ENCODE measurements around the gene ERMP1. TPM values are rescaled to one million over a fixed set of nuclear protein-coding genes. Genes with fewer than 3 reads are reported as not detected.

ERMP1 gene
- polyA plus RNA-seq, 1 of the 3 experiments (the other 2 are of a cell fraction): 5.9 TPM

GRCh38 chr9:5825895-5826622 lies 6.9 kb downstream of the ERMP1 start:
- Histone ChIP-seq H3K36me3 (replicated peaks in 1 of 2; ENCODE audit: control insufficient read depth in 1 of 2, insufficient read depth in 2 of 2, low read length in 1 of 2) (peaks cover 3 to 7% of the 10 kb centered on the region in 2 experiments), H2AFZ (ENCODE audit: low read depth) (no peak overlapping the region), H3K4me3 (ENCODE audit: low read depth in 2 of 2, low read length in 1 of 2) (no peak overlapping the region), H3K9me3 (no peaks in the 10 kb centered on the region), H3F3A (replicated peaks; ENCODE audit: insufficient read depth) (no peaks in the 10 kb centered on the region), H3K27ac (ENCODE audit: low read depth in 2 of 2, low read length in 1 of 2) (no peak overlapping the region), H3K79me2 (ENCODE audit: insufficient read depth) (no peaks in the 10 kb centered on the region), H3K9me2 (no peaks in the 10 kb centered on the region), H4K20me1 (ENCODE audit: insufficient read depth) (no peaks in the 10 kb centered on the region), H3K27me3 (ENCODE audit: insufficient read depth) (no peaks in the 10 kb centered on the region), H3K4me1 (ENCODE audit: control insufficient read depth in 1 of 2, insufficient read depth in 2 of 2, low read depth in 1 of 2, low read length in 1 of 2) (no peaks in the 10 kb centered on the region), H3K4me2 (no peak overlapping the region), H3K9ac (no peak overlapping the region)
- ChIA-PET POLR2A (no interaction called here), CTCF (interaction anchor here (1.0 to 1.2 kb wide), 2 partner anchors 25 to 27 kb away, joined by 3 read pairs; no protein-coding TSS in a partner anchor)
- 91% methylated on average over 2 of the region's 2 CpGs for WGBS (ENCODE audit: low lambda C conversion rate)
- no peak for DNase-seq
- no peak for TF ChIP-seq YY1 (IDR thresholded peaks at IDR 0.05; ENCODE audit: low read depth)
- TF ChIP-seq EP300 (IDR thresholded peaks at IDR 0.05; ENCODE audit: borderline replicate concordance in 1 of 2, low read depth in 1 of 2, low read length in 1 of 2): no peak
- no peak for TF ChIP-seq RCOR1 (IDR thresholded peaks at IDR 0.05; ENCODE audit: low read length)
- TF ChIP-seq MAX (IDR thresholded peaks at IDR 0.05; ENCODE audit: low read depth): no peak
- TF ChIP-seq SMC3 (IDR thresholded peaks at IDR 0.05; ENCODE audit: low read depth, low read length): no peak
- TF ChIP-seq GABPA (IDR thresholded peaks at IDR 0.05; ENCODE audit: low read depth): no peak
- no peak for TF ChIP-seq NRF1 (IDR thresholded peaks at IDR 0.05; ENCODE audit: low read depth, low read length)
- no peak for TF ChIP-seq FOXJ3 (CRISPR knock-in tag; IDR thresholded peaks at IDR 0.05)
- no peak for TF ChIP-seq SIN3A (IDR thresholded peaks at IDR 0.05; ENCODE audit: borderline replicate concordance, low read depth, low read length)
- TF ChIP-seq RXRA (IDR thresholded peaks at IDR 0.05; ENCODE audit: borderline replicate concordance, low read depth): no peak
- TF ChIP-seq TEAD4 (IDR thresholded peaks at IDR 0.05; ENCODE audit: borderline replicate concordance, insufficient read depth): no peak

- no peak for DNase-seq
- CTCF ChIA-PET: interaction anchor here (0.6 kb wide), 1 partner anchor 24 kb away, joined by 4 read pairs; no protein-coding TSS in a partner anchor
- no peaks in the 10 kb centered on the region for H3K27me3 ChIP-seq (ENCODE audit: insufficient read depth)
- H3K36me3 ChIP-seq (replicated peaks in 1 of 2; ENCODE audit: control insufficient read depth in 1 of 2, insufficient read depth in 2 of 2, low read length in 1 of 2): peaks cover 3 to 7% of the 10 kb centered on the region in 2 experiments
- no peak for TF ChIP-seq PBX3 (IDR thresholded peaks at IDR 0.05)
- TF ChIP-seq YY1 (IDR thresholded peaks at IDR 0.05; ENCODE audit: low read depth): no peak
- TF ChIP-seq CTCF (IDR thresholded peaks at IDR 0.05): no peak
- no peak overlapping the region for H2AFZ ChIP-seq (ENCODE audit: low read depth)
- H3K4me2 ChIP-seq: no peak overlapping the region
- H4K20me1 ChIP-seq (ENCODE audit: insufficient read depth): no peaks in the 10 kb centered on the region
- H3K9ac ChIP-seq: no peak overlapping the region
- H3K9me3 ChIP-seq: no peaks in the 10 kb centered on the region
- 89% methylated on average over 1 of the region's 1 CpG for WGBS (ENCODE audit: low lambda C conversion rate)
- no peak overlapping the region for H3K27ac ChIP-seq (ENCODE audit: low read depth in 2 of 2, low read length in 1 of 2)
- H3K9me2 ChIP-seq: no peaks in the 10 kb centered on the region
- no peaks in the 10 kb centered on the region for H3F3A ChIP-seq (replicated peaks; ENCODE audit: insufficient read depth)
- no peak overlapping the region for H3K4me3 ChIP-seq (ENCODE audit: low read depth in 2 of 2, low read length in 1 of 2)
- POLR2A ChIA-PET: no interaction called here
- H3K79me2 ChIP-seq (ENCODE audit: insufficient read depth): no peaks in the 10 kb centered on the region
- no peaks in the 10 kb centered on the region for H3K4me1 ChIP-seq (ENCODE audit: control insufficient read depth in 1 of 2, insufficient read depth in 2 of 2, low read depth in 1 of 2, low read length in 1 of 2)
Measured at GRCh38 chr9:5825223-5825622, 7.7 kb downstream of the ERMP1 start.
